ENCODE measurements around the gene OTOP1. TPM values are rescaled to one million over a fixed set of nuclear protein-coding genes. Genes with fewer than 3 reads are reported as not detected.
A peak's percentile ranks its signal among the peaks of the same experiment; 100 is the strongest.
"Not testable (repeated sequence)": the region's sequence is repeated elsewhere in the genome, so short reads cannot be mapped to it uniquely, and the experiment has no call there.

Gene OTOP1
- total RNA-seq, 1 experiment from 2014 or later = not detected

- no peak for DNase-seq (ENCODE audit: low spot score)
These were observed 6.9 kb upstream of the OTOP1 start for GRCh38 chr4:4233610-4234009.

GRCh38 chr4:4228356-4228668 is 1.6 kb upstream of the OTOP1 start:
- DNase-seq (ENCODE audit: low spot score) = no peak

GRCh38 chr4:4227510-4228355 is 1.0 kb upstream of the OTOP1 start:
- DNase-seq (ENCODE audit: low spot score) = no peak

GRCh38 chr4:4225915-4226605 is 669 bp downstream of the OTOP1 start:
- no peak for DNase-seq (ENCODE audit: low spot score)

- no peak for DNase-seq (ENCODE audit: low spot score)
These were observed 9.6 kb downstream of the OTOP1 start for GRCh38 chr4:4217113-4217512.

- no peak for DNase-seq (ENCODE audit: low spot score)
These were observed 10.1 kb downstream of the OTOP1 start for GRCh38 chr4:4216648-4217047.

GRCh38 chr4:4213674-4214073 is 13.1 kb downstream of the OTOP1 start:
- DNase-seq (ENCODE audit: low spot score) = not testable (repeated sequence)

GRCh38 chr4:4206204-4206603 is 20.5 kb downstream of the OTOP1 start:
- no peak for DNase-seq (ENCODE audit: low spot score)

- DNase-seq (ENCODE audit: low spot score) = no peak
These were observed 22.4 kb downstream of the OTOP1 start for GRCh38 chr4:4204401-4204745.

- DNase-seq (ENCODE audit: low spot score) = no peak
These were observed 22.9 kb downstream of the OTOP1 start for GRCh38 chr4:4203688-4204400.

- no peak for DNase-seq (ENCODE audit: low spot score)
These were observed 24.2 kb downstream of the OTOP1 start for GRCh38 chr4:4202510-4202909.

GRCh38 chr4:4200624-4201023 is 26.1 kb downstream of the OTOP1 start:
- no peak for DNase-seq (ENCODE audit: low spot score)

GRCh38 chr4:4195354-4195753 is 31.4 kb downstream of the OTOP1 start:
- DNase-seq (ENCODE audit: low spot score) = no peak

GRCh38 chr4:4188557-4188956 is 38.2 kb downstream of the OTOP1 start:
- not testable (repeated sequence) for DNase-seq (ENCODE audit: low spot score)

- DNase-seq (ENCODE audit: low spot score) = no peak
These were observed 41.2 kb downstream of the OTOP1 start for GRCh38 chr4:4185528-4185927.

GRCh38 chr4:4182835-4183568 is 43.7 kb downstream of the OTOP1 start:
- peak; percentile 21 for DNase-seq (ENCODE audit: low spot score)

- no peak for DNase-seq (ENCODE audit: low spot score)
These were observed 56.1 kb downstream of the OTOP1 start for GRCh38 chr4:4170596-4171150.

GRCh38 chr4:4167981-4168780 is 58.5 kb downstream of the OTOP1 start:
- DNase-seq (ENCODE audit: low spot score) = not testable (repeated sequence)

GRCh38 chr4:4166986-4167385 is 59.7 kb downstream of the OTOP1 start:
- peak; percentile 19 for DNase-seq (ENCODE audit: low spot score)

- not testable (repeated sequence) for DNase-seq (ENCODE audit: low spot score)
These were observed 60.9 kb downstream of the OTOP1 start for GRCh38 chr4:4165701-4166392.
